ENCODE measurements around the gene PC. TPM values are rescaled to one million over a fixed set of nuclear protein-coding genes. Genes with fewer than 3 reads are reported as not detected.

PC gene
- total and polyA plus RNA-seq, 2 experiments from 2014 or later: 18.3 to 21.7 TPM

DNA sequence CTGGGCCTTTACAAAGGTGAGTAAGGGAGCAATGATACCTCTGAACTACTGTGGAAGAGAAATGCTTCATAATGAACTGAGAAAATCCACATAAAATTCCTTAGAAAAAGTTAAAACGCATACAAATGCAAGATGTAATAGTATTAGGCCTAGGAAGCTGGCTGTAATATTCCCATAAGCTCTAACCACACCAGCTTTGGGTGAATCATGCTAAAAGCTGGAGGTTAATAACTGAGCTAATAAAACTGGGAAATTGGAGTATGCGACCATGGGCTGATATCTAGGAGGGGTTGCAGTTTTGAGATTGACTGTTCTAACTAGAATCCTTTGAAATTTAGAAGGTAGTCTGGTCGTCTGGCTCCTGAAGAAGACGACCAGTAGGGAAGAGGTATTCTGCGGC is 143.5 kb downstream of the PC start:
- Mint-ChIP-seq H3K36me3 (ENCODE audit: low read depth) (no peaks in the 10 kb centered on the region), H3K27ac (no peak overlapping the region), H3K4me3 (no peak overlapping the region), H3K9me3 (no peaks in the 10 kb centered on the region), H3K27me3 (ENCODE audit: insufficient read depth, low read depth, poor library complexity) (peaks cover 4% of the 10 kb centered on the region), H3K4me1 (peaks cover 28% of the 10 kb centered on the region)
- Histone ChIP-seq H4K20me1 (replicated peaks; ENCODE audit: insufficient read depth) (no peaks in the 10 kb centered on the region), H3F3A (replicated peaks; ENCODE audit: low read depth) (peaks cover 6% of the 10 kb centered on the region; the same call in 1 of the 2 replicates), H2AFZ (no peak overlapping the region), H3K9me2 (ENCODE audit: insufficient read depth) (no peaks in the 10 kb centered on the region), H3K79me2 (replicated peaks; ENCODE audit: insufficient read depth) (no peaks in the 10 kb centered on the region), H3K4me1 (ENCODE audit: insufficient read depth) (peaks cover 14% of the 10 kb centered on the region), H3K4me2 (no peak overlapping the region), H3K4me3 (no peak overlapping the region), H3K36me3 (ENCODE audit: insufficient read depth) (no peaks in the 10 kb centered on the region), H3K27me3 (ENCODE audit: insufficient read depth) (no peaks in the 10 kb centered on the region), H3K27ac (ENCODE audit: low read depth) (no peak overlapping the region)
- no peak for ATAC-seq
- TF ChIP-seq POLR2AphosphoS5 (IDR thresholded peaks at IDR 0.05; ENCODE audit: low read depth): no peak
- TF ChIP-seq EZH2 (IDR thresholded peaks at IDR 0.05; ENCODE audit: low read depth, unreplicated experiment): no peak
- TF ChIP-seq ETS1 (IDR thresholded peaks at IDR 0.05): no peak
- no peak for DNase-seq (ENCODE audit: low spot score)

DNA sequence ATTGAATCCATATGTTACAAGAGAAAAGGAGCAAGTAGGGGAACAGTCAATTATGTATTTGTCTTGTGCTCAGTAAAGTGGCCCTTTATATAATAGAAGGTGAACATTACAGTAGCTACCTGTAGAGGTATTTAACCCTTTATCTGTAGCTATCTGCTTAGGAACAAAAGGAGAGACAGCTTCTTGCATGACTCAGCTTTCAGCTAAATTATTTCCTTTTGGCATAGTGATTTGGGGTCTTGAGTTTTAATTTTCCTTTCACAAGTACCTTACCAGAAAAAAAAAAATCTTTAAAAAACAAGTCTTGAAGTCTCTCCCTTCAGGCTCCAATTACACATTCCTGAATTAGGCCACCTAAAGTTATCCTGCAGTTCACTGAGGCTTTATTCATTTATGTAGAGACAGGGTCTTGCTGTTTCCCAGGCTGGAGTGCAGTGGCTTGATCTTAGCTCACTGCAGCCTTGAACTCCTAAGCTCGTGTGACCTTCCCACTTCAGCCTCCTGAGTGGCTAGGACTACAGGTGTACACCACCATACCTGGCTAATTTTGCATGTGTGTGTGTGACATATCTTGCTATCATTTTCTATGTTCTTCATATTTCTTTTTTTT is 147.5 kb downstream of the PC start:
- peaks cover 9% of the 10 kb centered on the region for H3K36me3 Mint-ChIP-seq (ENCODE audit: low read depth)
- H3K4me1 Mint-ChIP-seq: peaks cover 28% of the 10 kb centered on the region
- H3K9me2 ChIP-seq (ENCODE audit: insufficient read depth): no peaks in the 10 kb centered on the region
- H3K27ac ChIP-seq (ENCODE audit: low read depth): peak overlapping the region; percentile 15
- TF ChIP-seq REST (IDR thresholded peaks at IDR 0.05; ENCODE audit: unreplicated experiment) (no peak), POLR2AphosphoS5 (IDR thresholded peaks at IDR 0.05; ENCODE audit: low read depth) (no peak), CREB1 (CRISPR knock-in tag; IDR thresholded peaks at IDR 0.05; ENCODE audit: low read depth) (no peak), EZH2 (IDR thresholded peaks at IDR 0.05; ENCODE audit: low read depth, unreplicated experiment) (no peak), JUNB (IDR thresholded peaks at IDR 0.05; ENCODE audit: unreplicated experiment) (no peak)
- TF ChIP-seq, protein P1, sequence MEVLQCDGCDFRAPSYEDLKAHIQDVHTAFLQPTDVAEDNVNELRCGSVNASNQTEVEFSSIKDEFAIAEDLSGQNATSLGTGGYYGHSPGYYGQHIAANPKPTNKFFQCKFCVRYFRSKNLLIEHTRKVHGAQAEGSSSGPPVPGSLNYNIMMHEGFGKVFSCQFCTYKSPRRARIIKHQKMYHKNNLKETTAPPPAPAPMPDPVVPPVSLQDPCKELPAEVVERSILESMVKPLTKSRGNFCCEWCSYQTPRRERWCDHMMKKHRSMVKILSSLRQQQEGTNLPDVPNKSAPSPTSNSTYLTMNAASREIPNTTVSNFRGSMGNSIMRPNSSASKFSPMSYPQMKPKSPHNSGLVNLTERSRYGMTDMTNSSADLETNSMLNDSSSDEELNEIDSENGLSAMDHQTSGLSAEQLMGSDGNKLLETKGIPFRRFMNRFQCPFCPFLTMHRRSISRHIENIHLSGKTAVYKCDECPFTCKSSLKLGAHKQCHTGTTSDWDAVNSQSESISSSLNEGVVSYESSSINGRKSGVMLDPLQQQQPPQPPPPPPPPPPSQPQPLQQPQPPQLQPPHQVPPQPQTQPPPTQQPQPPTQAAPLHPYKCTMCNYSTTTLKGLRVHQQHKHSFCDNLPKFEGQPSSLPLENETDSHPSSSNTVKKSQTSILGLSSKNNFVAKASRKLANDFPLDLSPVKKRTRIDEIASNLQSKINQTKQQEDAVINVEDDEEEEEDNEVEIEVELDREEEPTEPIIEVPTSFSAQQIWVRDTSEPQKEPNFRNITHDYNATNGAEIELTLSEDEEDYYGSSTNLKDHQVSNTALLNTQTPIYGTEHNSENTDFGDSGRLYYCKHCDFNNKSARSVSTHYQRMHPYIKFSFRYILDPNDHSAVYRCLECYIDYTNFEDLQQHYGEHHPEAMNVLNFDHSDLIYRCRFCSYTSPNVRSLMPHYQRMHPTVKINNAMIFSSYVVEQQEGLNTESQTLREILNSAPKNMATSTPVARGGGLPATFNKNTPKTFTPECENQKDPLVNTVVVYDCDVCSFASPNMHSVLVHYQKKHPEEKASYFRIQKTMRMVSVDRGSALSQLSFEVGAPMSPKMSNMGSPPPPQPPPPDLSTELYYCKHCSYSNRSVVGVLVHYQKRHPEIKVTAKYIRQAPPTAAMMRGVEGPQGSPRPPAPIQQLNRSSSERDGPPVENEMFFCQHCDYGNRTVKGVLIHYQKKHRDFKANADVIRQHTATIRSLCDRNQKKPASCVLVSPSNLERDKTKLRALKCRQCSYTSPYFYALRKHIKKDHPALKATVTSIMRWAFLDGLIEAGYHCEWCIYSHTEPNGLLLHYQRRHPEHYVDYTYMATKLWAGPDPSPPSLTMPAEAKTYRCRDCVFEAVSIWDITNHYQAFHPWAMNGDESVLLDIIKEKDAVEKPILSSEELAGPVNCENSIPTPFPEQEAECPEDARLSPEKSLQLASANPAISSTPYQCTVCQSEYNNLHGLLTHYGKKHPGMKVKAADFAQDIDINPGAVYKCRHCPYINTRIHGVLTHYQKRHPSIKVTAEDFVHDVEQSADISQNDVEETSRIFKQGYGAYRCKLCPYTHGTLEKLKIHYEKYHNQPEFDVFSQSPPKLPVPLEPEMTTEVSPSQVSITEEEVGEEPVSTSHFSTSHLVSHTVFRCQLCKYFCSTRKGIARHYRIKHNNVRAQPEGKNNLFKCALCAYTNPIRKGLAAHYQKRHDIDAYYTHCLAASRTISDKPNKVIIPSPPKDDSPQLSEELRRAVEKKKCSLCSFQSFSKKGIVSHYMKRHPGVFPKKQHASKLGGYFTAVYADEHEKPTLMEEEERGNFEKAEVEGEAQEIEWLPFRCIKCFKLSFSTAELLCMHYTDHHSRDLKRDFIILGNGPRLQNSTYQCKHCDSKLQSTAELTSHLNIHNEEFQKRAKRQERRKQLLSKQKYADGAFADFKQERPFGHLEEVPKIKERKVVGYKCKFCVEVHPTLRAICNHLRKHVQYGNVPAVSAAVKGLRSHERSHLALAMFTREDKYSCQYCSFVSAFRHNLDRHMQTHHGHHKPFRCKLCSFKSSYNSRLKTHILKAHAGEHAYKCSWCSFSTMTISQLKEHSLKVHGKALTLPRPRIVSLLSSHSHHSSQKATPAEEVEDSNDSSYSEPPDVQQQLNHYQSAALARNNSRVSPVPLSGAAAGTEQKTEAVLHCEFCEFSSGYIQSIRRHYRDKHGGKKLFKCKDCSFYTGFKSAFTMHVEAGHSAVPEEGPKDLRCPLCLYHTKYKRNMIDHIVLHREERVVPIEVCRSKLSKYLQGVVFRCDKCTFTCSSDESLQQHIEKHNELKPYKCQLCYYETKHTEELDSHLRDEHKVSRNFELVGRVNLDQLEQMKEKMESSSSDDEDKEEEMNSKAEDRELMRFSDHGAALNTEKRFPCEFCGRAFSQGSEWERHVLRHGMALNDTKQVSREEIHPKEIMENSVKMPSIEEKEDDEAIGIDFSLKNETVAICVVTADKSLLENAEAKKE (CRISPR knock-in tag; IDR thresholded peaks at IDR 0.05): no peak
- no peak overlapping the region for H3K4me3 ChIP-seq
- H3K4me2 ChIP-seq: peak overlapping the region; percentile 19; the same call in 1 of the 2 replicates
- peaks cover 7% of the 10 kb centered on the region for H3K27me3 Mint-ChIP-seq (ENCODE audit: insufficient read depth, low read depth, poor library complexity)
- no peaks in the 10 kb centered on the region for H3K36me3 ChIP-seq (ENCODE audit: insufficient read depth)
- no peaks in the 10 kb centered on the region for H4K20me1 ChIP-seq (replicated peaks; ENCODE audit: insufficient read depth)
- H3K4me3 Mint-ChIP-seq: no peak overlapping the region
- no peak overlapping the region for H2AFZ ChIP-seq
- H3F3A ChIP-seq (replicated peaks; ENCODE audit: low read depth): peaks cover 6% of the 10 kb centered on the region; the same call in 1 of the 2 replicates
- H3K27me3 ChIP-seq (ENCODE audit: insufficient read depth): no peaks in the 10 kb centered on the region
- H3K4me1 ChIP-seq (ENCODE audit: insufficient read depth): peaks cover 14% of the 10 kb centered on the region
- H3K79me2 ChIP-seq (replicated peaks; ENCODE audit: insufficient read depth): no peaks in the 10 kb centered on the region
- DNase-seq (ENCODE audit: low spot score) (peak; percentile 57), ATAC-seq (peak; percentile 67)
- peaks cover 3% of the 10 kb centered on the region; the same call in 1 of the 3 replicates for H3K9me3 Mint-ChIP-seq
- peak overlapping the region; percentile 85 for H3K27ac Mint-ChIP-seq
